T-helper 22 cell (primary cell): Measurements from ENCODE around the gene DNMT3L.
"Not testable (repeated sequence)": the region's sequence is repeated elsewhere in the genome, so short reads cannot be mapped to it uniquely, and the experiment has no call there.

Experiments
- DNase-seq: peaks from one replicate; pipeline ENCODE4 v3.0.0-alpha.2; 2020; ENCODE audit warnings: low read depth

Gene DNMT3L

DNA sequence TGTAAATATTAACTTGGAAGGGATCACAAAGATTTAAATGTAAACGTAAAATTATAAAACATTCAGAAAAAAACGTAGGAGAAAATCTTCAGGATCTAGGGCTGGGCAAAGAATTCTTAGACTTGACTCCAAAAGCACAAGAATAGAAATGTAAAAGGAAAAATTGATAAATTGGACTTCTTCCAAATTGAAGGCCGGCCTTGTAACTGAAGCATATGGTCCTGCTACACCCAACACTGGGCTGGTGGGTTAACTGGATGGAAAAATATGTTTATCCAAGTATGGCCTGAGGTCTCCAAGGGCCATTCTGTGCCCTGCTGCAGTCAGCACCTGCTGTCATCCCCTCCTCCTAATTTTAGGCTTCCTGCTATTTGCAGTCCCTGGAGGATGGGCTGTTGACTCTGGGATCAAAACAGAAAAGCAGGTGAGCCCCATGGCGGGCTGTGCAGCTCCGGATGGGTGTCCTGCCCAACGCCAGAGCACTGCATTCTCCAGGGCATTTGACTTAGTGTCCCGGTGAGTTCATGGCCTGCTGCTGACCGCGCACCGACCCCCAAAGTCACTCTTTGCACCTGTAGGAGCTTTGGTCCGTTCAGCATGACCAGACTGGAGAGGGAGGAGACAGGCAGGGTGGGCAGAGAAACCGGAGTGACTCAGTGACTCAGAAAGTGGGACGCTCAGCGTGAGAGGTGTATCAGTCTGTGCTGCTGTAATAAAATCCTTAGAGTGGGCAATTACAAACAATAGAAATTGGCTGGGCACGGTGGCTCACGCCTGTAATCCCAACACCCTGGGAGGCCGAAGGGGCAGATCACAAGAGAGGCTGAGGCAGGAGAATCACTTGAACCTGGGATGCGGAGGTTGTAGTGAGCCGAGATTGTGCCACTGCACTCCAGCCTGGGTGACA is 17.9 kb upstream of the DNMT3L start:
- DNase-seq: no peak

DNA sequence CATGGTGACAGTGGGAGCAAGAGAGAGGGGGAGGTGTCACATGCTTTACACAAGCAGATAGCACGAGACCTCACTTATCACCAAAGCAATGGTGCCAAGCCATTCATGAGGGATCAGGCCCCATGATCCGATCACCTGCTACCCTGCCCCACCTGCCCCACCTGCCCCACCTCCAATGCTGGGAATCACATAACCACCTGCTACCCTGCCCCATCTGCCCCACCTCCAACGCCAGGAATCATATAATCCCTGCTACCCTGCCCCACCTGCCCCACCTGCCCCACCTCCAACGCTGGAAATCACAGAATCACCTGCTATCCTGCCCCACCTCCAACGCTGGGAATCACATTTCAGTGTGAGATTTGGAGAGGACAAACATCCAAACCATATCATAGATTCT is 13.3 kb upstream of the DNMT3L start:
- DNase-seq: no peak

DNA sequence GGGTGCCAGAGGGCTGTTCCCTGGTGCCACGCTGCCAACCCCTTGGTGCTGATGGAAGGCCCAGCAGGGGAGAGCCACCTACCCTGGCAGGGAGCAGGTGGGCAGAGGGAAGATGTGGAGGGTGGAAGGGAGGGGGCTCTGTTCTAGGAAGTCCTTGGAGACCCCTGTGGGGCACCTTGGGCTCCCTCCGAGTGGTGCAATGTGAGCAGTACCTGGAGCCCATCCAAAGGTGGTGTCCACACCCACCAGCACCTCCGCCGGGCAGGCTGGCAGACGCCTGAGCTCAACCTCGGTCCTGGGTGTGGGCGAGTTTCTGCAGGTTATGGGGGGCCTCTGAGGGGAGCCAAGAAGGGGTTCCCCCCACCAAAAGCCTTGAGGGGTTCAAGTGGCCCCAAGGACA is 11.3 kb upstream of the DNMT3L start:
- no peak for DNase-seq

DNA sequence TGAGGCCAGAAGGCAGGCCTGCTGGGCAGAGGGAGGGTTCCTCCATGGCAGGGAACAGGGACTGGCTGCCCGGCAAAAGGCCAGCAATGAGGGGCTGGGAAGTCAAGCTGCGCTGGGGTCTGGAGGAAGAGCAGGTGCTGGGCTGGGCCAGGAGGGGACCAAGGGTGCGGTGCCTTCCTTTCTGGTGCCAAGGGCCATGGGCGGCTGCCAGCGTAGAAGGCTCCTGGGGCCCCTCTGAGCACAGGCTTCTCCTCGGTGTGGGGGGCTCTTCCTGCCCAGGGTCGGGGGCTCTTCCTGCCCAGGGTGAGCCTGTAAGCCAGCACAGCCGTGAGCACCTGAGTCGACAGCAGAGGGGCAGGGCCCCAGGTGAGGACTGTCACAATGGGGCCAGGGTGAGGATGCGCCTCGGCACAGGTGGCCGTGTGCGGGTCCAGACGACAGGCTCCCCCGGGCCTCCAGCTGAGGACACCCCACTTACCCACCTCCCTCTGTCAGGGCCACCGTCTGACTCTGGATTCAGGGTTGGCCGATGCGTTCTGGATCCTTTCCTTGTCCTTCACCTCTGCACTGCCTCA is 10.7 kb upstream of the DNMT3L start:
- DNase-seq: no peak

DNA sequence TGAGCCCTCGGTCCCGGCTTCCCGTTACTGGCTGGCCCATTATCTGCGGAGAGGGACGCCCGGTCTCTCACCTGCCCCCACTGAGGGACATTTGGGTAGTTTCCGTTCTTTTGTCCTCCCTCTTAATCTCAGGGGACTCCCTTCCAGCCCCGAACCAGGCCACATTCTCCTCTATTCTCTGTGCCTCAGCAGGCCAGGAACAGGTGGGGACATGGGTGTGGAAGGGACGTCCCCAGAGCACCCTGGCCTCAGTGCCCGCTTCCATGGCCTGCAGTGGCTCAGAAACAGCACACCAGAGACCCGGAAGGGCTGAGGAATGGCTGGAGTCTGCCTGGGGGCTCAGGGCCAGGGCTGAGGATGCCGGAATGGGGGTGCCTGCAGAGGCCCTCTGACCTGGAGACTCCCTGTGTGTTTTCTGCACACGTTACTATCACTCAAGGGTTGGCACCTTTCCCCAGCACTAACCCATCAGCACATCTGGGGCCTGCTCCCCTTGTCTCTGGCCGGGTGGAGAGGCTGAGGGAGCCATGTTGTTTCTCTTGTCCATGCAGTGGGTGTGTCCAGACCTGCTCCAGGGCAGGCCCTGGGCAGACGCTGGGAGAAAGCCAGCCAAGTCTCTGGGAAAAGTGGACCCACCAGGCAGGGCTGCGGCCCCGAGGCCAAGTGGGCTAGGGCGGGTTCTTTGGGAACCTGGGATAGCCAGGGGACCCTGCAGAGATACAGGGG is 10.0 kb upstream of the DNMT3L start:
- no peak for DNase-seq

DNA sequence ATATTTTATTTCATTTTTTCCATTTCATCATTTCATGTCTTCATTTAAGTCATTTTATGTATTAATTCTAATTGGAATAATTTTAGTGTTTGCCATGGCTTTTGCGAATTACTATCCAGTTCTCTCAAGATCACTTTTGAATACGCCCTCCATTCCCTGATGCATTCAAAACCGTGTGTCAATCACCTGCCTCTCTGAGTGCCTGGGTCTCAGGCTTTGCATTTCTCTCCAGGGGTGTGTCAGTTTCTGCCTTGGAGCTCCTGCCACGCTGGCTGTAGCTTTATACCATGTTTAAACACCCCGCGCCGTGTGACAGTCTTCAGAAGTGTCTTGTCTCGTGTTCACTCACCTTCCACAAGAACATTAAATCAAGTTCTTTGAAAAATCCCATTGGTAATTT is 7.4 kb upstream of the DNMT3L start:
- DNase-seq: no peak

DNA sequence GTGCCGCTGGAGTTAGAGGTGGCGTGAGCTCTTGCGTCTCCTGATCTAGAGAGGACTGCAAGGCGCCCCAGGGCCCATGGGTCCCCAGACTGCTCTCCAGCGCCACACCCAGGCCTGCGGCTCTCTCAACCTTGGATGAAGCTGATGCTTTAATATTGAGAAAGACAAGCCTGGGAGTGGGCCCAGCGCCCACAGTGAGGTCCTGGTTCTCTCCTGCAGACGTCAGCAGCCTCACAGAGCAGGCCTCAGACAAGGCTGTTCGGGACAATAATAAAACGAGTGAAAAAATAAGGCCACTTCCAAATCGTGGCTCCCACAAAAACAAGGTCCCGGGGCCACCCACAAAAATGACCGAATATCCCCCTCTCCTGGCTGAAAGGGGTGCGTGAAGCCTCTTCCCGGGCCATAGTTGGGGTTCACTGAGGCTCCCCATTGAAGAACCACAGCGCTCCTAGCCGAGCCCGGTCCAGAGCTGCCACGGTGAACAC is 6.0 kb upstream of the DNMT3L start:
- DNase-seq: no peak

DNA sequence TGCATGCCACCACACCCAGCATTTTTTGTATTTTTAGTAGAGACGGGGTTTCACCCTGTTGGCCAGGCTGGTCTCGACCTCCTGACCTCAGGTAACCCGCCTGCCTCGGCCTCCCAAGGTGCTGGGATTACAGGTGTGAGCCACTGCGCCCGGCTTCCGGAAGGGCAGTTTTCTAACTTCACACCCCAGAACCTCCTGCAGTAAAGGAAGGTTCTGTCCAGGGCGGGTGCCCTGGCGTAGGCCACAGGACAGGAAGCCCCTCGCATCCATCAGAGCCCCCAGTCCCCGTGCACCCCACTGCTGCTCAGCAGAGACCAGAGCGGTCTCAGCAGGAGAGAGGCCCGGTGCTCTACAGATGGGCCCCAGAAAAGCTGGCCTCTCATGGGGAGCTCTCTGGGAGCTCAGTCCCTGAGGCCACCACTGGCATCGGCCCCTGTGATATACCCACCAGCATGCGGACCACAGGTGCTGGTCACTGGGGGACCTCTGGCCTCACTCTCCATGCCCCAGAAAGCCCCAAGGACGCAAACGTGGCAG is 4.1 kb upstream of the DNMT3L start:
- DNase-seq: no peak

DNA sequence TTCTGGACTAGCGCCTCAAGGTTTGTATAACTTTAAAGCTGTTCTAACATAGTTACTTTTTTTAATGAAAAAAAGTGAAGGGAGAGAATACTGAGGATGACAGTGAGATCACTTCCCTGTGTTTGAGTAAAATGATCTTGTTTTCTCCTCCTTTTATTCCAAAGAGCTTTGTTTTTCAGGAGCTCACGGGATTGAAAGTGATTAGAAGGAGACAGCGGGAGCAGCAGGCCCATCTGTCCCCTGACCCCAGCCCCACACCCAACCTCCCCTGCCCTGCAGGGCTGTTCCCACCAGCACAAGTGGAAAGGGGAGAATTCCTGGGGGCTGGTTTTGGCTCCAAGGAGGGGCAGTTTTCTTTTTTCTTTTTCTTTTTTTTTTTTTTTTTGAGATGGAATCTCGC is 2.1 kb upstream of the DNMT3L start:
- DNase-seq: no peak

DNA sequence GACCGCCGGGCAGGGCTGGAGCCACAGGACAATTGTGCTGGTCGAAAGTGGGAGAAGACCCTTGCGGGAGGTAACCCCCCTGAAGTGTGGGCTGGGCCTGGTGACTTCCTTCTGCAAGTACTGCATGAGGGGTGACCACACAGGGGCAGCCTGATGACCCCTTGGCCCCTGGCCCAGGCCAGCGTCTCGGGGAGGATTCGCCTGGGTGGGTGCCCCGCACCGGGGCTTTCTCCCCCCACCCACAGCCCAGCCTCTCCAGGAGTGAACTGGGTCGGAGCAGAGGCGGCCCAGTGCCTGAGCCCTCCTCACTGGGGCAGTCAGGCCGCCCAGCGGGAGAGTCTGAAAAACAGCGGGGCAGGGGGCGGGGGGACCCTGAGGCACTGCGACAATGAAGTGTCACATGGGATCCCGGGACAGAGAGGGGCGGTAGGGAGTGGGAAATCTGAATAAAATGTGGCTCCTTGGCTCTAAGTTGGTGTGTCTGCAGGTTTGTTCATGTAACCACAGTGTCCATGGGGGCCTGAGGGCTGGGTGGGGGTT is 1.6 kb upstream of the DNMT3L start:
- no peak for DNase-seq

DNA sequence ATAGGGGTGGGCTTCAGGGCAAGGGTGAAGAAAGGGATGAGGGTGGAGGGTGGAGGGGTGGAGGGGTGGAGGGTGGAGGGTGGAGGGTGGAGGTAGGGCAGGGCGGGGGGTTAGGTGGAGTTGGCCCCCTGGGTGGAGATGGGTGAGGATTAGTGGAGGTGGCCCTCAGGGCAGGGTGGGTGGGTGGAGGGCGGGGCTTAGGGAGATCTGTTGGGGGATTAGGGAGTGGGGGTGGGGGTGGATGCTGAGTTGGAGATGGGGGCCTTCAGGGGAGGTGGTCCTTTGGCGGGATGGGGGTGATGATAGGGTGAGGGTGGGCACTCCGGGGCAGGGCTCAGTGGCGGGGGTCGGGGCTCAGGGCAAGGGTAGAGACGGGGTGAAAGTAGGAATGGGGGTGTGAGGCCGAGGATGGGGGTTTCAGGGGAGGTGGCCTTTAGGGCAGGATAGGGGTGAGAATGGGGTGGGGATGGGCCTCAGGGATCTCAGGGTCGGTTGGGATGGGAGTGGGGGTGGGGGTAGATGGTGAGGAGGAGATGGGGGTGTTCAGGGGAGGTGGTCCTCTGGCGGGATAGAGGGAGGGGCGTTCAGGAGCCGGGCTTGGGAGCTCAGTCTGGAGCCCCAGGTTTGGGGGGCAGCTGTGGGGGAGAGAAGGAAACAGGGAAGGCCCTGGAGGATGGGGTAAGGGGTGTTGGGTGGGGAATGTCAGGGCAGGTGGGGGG is 800 bp upstream of the DNMT3L start:
- DNase-seq: no peak

DNA sequence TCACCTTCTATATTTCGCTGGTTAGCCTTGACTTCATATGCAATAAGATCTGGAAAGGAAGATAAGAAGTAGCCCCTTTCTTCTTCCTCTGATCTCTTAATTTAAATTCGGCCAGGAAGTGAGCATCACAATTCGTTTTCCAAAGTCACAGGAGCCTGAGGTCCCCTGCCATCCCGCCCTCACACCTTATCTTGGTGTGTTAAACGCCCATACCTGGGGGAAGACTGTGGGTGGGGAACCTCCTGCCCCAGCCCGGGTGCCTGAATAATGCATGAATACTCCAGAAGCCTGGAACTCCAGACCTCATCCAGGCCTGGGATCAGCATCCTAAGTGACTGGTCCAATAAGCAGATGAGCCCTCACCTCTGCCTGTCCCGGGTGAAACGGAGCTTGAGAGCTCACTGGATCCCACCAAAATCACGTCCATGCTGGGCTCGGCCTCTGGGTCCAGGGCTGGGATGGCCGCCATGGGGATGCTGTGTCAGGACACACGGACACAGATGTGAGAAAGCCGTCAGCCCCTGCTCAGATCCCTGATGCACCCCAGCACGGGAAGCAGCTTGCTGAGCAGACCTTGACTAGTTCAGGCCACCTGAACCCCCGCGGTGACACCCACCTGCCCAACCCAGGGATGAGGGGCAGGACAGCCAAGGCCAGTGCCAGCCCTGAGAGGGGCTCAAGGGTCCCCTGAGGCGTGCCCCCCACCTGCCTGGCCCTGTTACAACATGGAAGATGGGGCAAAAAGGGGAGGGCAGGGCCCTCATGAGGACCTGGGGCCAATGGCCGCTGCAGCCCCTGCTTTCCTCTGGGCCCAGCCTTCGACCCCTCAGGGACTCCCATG is 686 bp downstream of the DNMT3L start:
- DNase-seq: no peak

DNA sequence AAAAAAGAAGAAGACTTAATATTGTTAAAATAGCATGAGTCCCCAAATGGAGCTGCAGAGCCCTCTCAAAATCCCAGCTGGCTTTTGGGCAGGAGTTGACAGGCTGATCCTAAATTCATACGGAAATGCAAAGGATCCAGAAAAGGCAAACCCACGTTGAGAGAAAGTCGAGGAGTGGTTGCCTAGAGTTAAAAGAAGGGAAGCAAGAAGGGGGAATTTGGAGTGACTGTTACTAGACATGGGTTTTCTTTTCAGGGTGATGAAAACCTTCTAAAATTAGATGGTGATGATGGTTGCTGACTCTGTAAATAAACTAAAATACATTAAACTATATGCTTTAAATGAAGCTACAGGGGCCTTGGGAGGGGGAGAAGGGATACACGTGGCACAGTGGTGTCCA is 1.6 kb downstream of the DNMT3L start:
- no peak for DNase-seq

DNA sequence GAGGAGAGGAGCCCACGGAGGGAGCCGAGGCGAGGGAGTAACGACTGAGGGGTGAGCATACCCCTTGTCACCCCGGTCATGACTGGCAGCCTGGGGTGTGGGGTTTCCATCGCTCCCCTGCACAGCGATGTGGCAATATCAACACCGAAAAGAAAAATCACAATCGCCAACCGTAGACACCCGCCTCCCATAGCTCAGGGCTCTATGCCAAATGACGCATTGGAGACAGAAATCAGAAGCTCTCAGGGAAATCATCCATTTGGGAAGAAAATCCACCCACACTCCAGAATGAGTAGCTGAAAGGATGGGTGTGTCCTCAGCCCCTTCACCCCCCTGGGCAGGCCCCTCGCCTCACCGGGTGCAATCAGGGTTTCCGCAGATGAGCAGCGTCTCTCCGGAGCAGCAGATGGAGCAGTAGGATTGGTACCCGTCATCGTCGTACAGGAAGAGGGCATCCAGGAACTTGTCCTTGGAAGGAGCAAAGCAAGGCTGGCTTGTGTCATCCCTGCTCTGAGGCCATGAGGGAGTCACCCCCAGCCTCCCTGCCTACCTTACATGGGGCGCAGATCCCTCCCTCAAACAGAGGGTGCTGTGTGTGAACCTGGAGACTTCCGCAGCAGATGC is 2.5 kb downstream of the DNMT3L start:
- no peak for DNase-seq

DNA sequence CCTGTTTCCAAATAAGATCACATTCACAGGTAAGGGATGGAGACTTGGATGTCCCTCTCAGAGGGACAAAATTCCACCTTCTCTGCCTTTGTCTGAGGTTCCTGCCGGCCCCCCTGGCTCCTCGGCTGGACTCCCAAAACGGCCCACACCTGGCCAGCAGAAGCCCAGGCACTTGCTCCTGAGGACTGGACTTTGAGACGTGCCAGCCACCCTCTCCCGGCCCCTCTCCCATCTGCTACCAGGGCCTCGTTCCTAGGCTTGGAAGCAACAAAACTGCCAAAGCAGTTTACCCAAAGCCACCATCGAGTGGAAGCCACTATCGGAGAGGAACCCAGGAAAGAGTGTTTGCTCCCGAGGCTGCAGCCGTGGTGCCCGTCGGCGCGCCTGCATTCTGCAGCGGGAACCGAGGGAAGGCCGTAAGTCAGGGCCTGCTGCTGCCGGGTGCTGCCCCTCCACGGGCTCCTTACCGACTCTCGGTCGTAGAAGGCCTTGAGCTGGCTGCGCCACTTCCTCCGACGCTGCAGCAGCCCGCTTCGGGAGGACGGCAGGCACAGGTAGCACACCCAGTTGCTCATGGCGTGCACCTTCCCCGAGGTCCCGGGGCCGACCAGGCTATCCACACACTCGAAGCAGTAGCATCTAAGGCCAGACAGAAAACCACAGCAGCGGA is 3.5 kb downstream of the DNMT3L start:
- DNase-seq: no peak

DNA sequence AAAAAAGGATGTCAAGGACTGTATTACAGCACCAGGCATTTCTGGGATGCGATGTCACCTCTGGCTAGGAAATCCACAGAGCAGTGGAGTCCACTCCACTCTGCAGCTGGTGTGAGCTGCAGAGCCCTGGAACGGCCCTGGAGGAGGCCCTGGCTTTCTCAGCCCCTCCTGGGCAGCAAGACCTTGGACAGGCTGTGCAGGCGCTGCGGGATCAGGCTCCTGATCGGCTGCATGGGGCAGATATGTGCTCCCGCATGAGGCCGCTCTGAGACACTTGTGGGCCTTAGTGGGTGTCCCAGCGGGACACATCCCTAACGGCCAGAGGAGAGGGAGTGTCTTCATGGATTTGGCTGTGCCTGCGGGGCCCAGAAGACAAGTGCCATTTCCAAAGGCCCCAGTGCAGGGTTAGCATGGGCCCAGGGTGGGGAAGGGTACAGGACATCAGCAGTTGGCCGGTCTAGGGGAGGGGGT is 6.2 kb downstream of the DNMT3L start:
- no peak for DNase-seq

DNA sequence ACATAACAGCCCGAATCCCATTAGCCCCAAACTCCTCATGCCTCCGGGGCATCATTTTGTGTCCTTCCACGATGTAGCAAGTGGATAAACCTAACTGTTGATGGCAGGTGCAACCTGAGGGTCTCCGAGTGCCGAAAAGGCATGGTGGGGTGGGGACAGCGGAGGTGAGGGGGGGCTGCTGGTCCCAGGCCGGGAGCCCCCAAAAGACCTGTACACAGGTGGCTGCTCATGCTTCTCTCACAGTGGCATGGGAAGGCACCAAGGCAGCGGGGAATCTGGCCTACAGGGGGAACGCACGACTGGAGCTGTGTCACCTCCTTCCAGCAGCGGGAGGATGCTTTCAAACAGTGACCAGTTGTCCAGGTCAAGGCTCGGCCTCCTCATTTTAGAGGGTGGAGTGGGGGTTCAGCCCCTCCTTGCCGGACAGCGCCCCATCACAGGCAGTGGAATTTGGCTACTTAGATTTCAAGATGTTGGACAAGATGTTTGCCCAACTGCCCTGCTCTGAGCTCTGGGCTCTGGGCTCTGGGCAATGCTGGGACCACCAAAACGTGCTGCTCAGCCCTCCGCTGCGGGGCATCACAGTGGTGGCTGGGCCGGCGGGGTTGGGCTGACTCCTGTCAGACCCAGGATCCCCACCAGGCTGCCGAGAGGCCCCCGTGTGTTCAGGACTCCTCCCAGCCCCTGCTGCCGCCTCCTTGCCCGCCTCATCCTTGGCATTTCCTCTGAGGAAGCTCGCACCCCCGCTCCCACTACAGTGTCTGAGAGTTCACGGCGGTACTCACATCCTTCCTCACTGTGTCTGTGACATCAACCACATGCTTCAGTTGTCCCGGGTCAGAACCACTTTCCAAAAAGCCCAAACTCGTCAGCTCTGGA is 7.6 kb downstream of the DNMT3L start:
- DNase-seq: no peak

DNA sequence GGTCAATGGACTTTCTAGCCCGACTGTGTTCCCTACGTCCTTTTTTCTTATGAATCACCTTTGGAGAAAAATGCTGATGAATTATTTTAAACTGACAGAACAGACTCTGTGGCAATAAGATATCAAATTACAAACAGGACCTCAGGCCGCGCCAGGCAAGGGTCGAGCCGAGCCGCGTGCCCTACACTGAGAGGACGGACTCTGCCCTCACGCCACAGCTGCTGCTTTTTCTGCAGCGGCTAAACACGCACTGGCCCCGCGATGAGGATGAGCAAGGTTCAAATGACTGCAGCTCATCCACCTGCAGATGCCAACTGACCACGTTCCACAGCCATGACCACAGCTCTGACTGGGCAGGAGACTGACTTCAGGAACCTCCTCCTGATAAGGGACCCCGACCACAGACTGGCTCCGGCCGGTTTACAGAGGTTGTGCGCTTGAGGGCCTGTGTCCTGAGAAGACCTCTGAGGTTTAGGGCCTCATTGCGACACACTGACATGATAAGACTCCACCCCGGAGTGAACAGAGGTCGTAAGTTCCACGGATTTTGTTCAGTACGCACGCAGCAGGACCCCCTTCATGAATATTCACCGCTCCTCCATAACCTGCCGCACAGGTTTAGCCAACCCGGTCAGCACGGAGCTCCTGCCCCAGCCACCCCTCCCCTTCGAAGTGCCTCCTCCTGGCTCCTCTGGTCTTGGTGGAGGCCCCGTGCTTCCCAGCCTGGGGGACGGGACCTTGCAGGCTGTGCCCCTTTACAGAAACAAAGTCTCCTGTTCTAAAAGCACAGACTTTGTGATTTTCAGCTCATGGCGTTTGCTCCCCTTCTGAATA is 12.3 kb downstream of the DNMT3L start:
- DNase-seq: not testable (repeated sequence)
